GM12872 (cell line): ENCODE data around the gene PTPRE.

Source experiments
- CTCF ChIP-seq: IDR thresholded peaks from 3 replicates; pipeline ENCODE4 v1.5.1; 2011; ENCODE audit warnings: low read depth, mild to moderate bottlenecking, low read length, moderate library complexity; ENCODE audit not compliant: insufficient read depth

PTPRE gene

DNA sequence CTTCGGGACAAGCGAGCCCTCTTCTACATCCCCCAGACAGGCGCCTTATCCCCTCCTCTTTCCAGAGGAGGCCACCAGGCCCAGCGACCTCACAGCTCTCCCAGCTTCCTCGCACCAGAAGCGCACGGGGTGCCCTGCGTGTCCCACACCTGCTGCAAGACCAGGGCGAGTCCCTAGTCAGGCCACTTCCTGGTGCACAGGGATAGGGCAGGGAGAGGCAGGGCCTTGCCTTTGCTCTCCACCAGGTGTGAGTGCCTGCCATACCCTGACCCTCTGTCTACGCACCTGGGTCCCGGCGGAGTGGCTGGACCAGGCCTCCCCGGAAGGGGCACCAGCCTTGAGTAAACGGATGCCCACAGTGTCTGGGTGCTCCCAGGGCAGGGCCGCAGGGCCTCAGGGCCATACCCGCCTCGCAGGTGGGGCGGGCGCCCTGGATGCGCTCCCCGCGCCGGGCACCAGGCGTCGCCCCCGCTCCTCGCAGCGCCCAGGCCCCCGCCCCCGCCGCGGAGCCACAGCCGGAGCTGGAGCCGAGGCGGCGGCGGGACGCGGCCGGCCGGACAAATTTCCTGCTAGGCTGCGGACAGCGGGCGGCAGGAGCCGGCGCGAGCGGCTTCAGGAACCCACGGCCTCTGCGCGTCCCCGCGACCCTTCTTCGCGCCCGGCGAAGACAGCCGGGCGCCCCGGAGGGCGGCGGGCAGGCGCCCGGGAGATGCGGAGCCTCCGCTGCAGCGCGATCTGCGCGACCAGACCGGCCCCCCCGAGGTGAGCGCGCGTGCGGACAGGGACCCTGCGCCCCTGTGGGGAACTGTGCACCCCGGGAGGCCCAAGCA, at the start of gene PTPRE:
Gene PTPRE (plus strand): TSS at position 556 of the 830 bp plus-strand sequence. CDS start 133,779 bp downstream, outside the sequence.
- TF ChIP-seq CTCF, result peak; percentile 53

GRCh38 chr10:127860592-127860991, 46.3 kb upstream of the PTPRE start:
- no peak for TF ChIP-seq CTCF

DNA sequence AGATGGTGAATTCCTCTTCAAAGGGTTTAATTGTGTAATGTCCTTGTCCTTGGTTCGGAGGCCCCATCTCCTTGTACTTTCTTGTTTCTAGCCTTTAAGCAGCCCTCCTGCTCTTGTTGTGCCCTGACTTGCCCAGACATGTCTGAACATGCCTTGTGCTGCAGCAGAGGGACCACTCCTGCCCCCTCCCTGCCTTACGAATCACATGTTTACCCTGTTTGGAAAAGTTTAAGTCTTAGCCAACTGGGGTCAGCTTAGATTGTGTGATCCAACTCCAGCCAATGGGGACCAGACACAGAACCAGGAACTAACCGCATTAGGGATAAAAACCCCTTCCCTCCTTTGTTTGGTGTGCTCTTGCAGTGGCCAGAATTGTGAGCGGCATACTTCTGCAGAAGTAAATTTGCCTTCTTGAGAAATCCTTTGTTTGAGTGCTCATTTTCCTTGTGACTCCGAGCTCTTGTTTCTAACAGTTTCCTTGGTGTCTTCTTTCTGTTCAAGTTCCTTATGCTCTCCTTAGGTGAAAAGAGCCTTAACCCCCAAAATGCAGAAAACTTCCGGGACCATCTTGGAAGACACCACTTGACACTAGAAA, 43.6 kb upstream of the PTPRE start:
- no peak for TF ChIP-seq CTCF

- TF ChIP-seq CTCF, result no peak
These were observed 40.5 kb upstream of the PTPRE start for GRCh38 chr10:127866276-127867013.

DNA sequence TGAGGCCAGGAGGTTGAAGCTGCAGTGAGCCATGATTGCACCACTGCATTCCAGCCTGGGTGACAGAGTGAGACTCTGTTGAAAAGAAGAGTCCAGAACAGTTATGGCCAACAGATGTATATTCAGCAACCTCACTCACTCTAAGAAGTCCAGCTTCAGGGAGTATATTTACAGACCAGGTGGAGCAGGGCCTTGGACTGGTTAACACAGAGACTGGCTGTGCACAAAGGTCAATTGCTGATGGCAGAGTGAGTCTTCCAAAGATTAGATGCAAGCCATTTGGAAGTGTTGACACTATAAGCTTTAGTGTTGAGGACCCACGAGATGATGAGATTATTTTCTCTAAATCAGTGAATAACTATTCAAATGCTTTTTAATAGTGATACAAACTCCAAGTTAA, 39.1 kb upstream of the PTPRE start:
- TF ChIP-seq CTCF, result no peak

DNA sequence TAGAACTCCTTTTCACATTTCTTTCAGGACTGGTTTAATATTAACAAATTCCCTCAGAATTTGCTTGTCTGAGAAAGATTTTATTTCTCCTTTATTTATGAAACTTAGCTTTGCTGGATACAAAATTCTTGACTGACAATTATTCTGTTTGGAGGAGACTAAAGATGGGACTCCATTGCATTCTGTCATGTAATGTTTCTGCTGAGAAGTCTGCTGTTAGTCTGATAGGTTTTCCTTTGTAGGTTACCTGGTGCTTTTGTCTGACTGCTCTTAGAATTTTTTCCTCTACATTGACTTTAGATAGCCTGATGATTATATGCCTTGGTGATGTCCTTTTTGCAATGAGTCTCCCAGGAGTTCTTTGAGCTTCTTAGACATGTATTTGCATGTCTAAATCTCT, 37.6 kb upstream of the PTPRE start:
- TF ChIP-seq CTCF, result no peak

DNA sequence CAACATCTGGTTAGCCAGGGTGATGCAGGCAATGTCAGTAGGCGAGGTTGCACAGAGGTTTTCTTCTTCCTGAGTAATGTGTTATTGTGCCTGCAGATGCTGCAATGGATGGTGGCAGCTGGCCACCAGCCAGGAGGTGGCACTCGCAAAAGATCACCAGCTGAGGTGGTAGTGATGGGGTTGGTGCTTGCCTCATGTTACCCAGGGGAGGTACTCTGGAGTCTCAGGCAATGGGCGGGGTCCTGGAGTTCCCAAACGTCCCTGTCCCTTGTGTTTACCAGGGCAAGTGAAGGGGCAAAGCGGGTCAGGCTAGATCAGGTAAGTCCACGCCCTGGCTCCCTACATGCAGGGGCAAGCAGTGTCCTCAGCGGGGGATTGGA, 35.3 kb upstream of the PTPRE start:
- no peak for TF ChIP-seq CTCF
